GM21360 (cell line): Measurements from ENCODE around the gene EPS8L1.
"Not testable (repeated sequence)": the region's sequence is repeated elsewhere in the genome, so short reads cannot be mapped to it uniquely, and the experiment has no call there.

Experiments
- ATAC-seq: cut with Tn5 transposase; IDR thresholded peaks from one replicate; pipeline ENCODE4 v1.9.1; 2021; ENCODE audit warnings: mild to moderate bottlenecking, moderate library complexity; ENCODE audit not compliant: unreplicated experiment

Gene EPS8L1

DNA sequence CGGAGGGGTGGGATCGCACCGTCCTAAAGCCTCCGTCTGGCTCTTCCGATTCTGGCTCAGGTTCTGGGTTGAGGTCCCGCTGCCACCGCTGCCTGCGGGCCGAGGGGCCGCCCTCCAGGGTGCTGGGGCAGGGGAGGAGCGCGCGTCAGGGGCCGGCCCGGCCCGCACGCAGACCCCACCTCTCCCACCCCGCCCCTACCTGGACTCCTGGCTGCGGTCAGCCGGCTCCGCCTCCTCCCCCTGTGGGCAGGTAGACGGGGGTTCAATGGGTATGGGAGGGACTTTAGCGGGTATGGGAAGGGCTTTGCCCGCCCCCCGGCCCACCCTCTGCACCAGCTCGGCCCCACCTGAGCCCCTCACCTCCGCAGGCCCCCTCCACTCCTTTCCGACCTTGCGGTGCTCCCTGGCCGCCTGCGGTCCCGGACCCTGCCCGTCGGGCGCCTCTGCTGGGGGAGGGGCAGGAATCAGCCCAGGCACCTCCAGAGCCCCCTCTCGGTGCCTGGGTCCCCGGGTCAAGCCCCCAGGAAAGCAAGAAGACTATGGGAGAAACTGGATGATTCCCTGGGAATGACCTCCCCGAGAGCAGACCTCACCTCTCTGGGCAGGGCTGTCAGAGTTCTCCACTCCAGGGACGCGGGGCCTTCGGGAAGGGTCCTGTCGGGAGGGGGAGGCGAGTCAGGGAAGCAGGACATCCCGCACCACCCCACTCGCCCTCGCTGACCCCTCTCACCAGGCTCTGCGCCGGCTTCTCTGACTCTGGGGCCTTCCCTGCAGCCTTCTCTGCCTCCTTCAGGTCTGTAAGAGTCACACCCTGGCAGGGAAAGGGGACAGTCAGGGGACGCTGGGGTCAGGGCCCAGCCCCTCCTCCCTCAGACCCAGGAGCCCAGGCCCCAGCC is 17.0 kb downstream of the EPS8L1 start:
- ATAC-seq = no peak

DNA sequence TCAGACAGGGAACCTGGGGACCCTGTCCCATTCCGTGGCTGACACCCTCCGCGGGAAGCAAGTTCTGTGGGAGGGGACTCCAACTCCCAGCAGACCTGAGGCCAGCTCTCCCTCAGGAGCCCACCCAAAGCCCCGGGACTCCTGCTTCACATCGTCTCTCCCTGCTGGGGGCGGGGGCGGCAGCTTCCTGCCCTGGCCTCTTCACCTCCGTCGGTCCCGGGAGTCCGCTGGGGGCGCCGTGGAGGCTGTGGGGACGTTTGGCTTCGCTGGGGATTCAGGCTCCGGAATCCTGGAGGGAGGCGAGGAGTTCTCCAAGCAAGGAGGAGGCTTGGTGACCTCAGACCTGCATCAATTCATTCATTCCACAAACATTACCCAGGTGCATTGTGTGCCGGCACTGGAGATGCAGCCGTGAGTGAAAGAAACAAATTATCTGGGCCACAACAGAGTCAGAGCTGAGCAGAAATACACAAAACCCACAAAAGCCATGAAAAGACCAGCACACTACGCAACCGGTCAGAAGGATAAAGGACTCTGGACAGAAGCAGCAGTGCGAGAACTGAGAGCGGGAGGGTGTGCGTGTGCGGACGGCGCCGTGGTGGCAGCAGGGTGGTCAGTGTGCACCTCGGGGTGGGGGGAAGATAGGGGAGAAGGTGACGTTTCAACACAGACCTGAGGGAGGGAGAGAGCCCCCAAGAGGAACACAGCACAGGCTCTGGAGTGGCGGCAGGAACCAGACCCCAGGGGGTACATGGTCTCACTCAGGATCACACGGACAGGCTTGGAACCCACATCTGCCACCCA is 19.0 kb downstream of the EPS8L1 start:
- ATAC-seq = no peak

DNA sequence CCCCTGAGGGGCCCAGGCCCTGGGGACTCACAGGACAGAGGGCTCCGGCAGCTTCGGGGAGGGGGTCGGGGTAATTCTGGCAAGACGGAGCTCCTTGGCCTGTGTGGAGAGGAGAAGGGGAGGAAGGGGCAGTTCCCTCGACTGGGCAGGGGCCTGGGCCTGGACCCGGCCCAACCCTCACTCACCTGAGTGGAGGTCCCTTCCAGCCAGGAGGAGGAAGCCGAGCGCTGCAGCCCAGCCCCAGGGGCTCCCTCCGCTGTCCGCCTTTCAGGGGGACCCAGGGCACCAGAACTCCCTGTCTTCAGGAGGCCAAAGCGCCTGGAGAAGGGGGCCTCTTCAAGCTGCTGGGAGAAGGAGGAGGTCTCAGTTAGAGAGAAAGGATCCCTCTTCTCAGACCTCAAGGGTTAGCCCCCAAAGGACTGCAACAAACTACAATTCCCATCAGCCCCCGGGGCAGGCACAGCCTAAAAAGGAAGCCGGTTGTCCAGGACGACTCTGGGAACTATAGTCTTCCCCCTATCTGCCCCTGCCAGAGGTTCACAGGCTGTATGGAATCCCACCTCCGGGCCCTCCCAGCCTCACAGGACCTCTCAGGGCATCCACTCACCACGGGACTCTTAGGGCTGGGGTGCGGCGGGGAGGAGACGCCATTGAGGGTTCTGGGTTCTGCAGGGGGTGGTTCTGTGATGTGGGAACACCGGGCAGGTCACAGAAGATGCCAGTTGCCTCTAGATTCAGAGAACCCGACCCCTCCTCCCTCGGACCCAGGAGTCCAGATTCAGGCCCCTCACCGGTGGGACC is 19.8 kb downstream of the EPS8L1 start:
- ATAC-seq = no peak

DNA sequence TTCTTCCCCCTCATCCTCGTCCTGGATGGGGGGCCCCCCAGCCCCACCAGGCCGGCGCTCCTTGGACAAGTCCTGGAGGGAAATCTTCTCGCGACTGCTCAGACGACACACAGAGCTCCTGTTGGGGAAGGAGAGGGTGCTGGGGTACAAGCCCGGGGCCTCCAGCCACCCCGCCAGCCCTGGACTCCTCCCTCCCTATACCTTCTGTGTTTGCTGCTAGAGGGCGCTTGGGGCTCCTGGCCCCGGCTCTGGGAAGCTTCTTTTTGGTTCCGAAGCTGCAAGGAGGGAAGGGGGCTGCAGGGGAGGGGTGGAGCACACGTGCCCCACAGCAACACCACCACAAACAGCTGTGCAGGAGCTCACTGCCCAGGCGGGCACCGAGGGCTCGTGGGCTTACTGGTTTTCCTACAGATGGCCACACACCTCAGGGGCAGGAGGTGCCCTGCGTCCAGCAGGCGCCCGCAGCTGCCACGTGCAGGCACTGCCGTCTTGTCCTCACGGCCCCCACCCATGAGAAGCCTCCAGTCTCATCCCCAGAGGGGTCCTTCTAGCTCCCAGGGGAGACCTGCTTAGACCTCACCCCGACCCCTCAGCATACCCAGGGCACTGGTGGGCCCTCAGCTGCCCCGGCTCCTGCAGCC is 20.5 kb downstream of the EPS8L1 start:
- ATAC-seq = no peak

DNA sequence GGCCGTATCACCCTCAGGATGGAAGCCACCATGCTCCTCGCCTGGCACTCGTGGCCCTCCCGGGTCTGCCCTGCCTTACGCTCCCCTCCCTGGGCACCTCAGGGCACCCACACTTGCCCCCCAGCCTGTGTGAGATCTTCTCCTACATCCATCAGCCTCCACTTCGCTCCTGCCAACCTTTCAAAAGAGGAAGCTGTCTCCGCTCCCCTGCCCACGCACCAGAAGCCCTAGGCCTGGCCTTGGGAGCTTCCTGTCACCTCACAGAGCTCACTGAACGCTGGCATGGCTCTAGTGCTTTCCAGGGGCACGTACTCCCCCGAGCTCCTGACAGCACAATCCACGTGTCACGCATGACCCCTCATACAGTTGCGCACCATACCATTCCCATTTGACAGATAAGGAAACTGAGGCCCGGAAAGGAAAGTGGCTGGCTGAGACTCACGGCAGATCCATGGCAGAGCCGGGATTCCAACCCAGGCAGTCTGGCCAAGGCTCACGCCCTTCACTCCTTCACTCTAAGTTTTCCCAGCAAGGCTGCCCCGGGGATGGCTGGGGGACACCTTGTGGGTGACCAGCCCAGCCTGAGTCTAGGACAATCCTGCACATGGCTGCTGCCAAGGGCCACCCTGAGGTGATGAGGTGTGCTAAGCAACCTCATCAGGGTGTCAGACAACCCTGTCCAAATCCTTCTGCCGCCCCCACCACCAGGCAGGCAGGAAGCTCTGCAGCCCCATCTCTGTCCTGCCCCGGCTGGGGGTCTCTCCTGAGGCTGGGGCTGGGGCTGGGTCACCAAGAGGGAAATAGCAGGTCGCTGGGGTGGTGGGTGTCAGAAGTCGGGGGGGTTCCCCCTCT is 22.4 kb downstream of the EPS8L1 start:
- ATAC-seq = no peak

DNA sequence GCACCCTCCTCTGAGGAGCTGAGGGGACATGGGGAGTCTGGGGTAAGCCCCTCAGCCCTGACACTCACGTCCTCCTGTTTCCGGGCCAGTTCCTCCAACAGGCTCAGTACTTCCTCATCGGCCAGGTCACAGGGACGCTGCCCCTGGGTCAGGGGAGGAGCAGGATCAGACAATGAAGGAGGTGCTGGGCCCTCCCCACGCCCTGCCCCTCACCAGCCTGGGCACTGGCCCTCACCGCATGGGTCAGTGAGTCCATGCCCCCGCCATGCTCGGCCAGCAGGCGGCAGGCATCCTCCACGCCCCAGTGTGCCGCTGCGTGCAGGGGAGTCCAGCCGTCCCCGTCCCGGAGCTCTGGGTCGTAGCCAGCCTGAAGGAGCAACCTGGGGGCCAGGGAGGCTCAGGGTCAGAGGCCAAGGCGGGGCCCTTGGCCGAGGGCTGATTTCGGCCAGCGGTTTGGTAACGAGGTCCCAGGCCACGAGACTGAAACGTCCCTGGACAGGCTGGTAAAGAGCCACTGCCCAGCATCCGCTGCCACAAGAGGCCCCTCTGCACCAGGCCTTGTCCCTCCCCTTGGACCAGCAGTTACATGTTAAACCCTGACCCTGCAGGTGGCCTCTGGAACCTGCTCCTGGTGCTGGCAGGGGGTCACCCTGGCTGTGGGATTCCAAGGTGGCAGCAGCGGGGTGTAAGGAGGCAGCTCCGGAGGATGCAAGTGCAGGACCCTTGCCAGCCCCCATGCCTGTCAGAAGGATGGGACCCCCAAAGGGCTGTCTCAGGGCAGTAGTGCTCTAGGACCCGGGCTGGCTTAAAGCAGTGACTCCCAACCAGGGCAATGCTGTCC is 23.3 kb downstream of the EPS8L1 start:
- no peak for ATAC-seq

DNA sequence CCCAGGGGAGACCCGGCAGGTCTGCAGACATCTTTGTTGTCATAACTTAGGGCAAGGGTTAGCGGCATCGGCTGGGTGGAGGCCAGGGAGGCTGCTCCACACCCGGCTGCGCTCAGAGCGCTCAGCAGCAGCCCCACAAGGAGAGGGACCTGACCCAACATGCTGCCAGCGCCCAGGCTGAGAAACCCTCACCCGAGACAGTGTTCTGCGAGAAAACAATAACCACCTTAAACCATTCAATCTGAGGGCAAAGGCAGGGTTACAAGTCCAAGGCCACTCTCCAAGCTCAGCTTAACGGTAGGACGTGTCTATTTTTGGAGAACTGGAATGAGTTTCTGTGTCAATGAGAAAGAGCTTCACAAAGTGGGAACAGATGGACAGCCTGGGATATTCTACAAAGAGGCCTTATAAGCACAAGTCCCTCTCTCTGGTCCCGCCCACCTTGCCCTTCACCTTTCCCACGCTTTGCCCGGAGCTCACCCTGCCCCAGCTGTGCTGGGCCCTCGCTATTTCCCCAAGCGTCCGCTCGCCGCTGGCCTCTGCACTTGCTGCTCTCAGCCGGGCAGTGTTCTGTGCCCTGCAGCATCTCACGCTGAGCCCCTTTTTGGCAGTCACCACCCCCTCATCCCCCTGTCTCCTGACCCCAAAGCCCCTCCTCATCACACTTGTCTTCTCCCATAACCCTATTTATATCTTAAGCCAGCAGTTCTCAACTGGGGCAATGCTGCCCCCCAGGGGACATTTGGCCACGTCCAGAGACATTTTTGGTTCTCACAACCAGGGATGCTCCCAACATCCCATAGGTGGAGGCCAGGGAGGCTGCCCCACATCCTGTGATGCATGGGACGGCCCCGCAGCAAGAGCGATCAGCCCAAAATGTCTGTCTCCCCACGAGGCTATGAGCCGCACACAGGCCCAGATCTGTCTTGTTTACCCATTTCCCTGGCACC is 24.2 kb downstream of the EPS8L1 start:
- no peak for ATAC-seq

DNA sequence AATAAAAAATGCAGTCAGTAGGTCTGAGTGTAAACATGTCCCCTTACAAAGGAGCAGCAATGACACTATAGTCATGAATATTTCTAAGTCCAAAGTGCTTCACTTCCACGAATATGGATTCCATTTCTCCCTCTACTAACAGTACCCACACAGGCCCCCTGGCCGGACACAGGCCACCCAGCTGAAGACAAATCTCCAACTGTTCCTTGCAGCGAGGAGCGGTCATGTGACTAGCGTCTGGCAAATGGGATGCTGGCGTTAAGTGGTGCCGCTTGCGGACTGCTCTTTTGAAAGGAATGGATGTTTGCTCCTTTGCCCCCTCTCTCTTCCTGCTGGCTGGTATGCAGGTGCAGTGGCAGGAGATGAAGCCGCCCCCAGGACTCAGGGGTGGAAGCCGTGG is 25.6 kb downstream of the EPS8L1 start:
- no peak for ATAC-seq

DNA sequence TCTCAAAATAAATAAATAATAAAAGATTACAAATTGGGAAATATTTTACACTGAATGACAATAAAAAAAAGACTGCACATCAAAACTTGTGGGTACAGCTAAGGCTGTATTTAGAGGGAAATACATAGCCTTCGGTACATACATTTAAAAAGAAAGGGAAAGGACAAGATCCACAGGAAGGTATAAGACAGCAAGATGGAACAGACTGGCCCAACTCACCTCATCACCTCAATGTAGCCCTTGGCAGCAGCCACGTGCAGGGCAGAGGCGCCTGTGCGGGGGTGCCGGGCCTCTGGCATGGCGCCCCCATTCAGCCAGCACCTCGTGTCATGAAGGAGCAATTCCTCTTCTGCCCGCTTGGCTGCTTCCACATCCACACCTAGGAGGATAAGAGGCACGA is 27.5 kb downstream of the EPS8L1 start:
- ATAC-seq = no peak

DNA sequence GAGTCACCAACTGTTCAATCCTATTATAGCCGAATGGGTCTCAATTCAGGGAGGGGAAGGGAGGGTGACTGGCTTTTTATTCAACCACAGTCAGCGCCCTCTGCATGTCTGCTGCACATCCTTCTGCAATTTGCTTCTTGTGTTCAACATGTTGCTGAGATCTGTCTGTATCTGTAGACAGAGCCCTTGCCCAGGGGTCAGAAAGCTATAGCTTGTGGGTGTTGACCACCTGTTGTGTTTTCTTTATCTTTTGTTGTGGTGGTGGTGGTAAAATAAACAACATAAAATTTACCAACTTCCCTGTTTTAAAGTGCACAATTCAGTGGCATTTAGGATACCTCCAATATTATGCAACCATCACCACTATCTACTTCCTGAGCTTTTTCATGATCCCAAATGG is 29.6 kb downstream of the EPS8L1 start:
- no peak for ATAC-seq

DNA sequence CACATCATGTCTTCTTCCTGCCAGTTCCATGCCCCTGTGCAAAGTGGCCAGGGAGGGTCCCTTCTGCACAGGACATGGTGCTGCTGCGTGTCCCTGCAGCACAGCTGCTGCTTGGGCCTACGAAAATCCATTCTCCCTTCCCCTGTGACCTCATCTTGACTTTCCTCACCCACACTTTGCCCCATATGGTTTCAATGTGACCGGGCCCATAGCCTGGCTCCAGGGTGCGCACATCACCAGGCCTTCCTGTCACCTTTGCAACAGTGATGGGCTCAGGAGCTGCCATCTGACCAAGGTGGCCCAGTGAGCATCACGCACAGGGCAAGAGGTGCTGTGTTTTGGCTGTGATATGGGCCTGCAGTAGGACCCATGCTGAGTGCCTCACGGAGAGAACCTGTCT is 30.9 kb downstream of the EPS8L1 start:
- ATAC-seq = no peak

DNA sequence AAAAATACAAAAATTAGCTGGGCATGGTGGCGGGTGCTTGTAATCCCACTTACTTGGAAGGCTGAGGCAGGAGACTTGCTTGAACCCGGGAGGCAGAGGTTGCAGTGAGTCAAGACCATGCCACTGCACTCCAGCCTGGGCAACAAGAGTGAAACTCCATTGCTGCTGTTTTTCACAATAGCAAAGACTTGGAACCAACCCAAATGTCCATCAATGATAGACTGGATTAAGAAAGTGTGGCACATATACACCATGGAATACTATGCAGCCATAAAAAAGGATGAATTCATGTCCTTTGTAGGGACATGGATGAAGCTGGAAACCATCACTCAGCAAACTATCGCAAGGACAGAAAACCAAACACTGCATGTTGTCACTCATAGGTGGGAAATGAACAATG is 31.6 kb downstream of the EPS8L1 start:
- ATAC-seq = not testable (repeated sequence)

DNA sequence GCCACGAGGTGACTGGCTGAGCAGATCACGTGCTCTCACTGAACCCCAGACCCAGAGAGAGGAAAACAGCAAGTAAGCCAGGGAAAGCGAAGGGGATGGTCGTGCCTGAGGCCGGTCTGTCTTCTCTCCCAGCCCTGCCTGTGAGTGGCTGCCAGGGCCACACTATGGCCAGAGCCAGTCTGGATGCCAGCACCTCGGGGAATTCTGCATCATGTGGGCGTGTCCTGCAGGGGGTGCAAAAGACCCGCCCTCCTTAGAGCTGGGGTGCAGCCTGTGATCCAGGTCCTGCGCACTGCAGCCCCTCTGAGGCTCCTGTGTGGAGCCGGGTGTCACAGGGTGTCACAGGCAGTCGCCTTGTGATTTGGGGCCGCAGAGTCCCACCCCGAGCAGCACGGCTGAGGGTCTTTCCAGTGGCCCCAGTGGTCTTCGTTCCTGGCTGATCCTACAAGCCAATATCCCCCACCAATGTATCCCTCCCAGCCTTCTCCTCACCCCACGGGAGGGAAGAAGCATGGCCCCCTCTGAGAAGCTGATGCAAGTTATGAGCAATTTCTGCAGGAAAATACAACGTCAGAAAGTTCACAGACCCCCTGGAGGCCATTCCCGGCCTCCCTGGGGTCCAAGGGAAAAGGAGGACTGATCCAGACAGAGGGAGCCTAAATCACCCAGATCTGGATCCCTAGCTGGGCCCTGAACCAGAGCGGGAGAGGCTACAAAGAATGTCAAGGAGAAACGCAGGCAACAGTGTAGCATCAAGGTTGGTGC is 34.0 kb downstream of the EPS8L1 start:
- ATAC-seq = no peak

DNA sequence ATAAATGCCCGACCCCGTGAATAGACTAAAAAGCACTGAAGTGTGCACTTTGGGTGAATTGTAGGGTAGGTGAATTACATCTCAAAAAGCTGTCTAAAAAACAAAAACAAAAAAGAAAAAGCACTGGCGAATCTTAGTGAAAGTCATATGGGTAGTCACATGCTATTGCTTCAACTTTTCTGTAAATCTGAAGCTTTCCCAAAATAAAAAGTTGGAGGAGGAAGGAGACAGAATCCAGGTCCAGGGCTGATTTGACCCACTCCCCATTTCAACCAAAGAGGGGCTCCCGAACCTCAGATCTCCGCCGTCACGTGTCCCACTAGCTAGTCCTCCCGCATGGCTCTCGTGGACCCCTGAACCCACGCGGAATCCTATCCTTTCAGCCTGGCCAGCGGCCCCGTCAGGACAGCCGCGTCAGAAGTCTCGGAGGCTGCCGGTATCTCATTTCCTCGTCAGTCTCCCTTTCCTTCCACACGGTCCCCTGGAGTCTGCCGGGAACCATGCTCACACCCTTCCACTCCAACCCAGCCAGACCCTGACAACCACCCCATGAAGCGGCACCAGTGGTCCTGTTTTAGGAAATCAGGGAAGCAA is 35.7 kb downstream of the EPS8L1 start:
- no peak for ATAC-seq

DNA sequence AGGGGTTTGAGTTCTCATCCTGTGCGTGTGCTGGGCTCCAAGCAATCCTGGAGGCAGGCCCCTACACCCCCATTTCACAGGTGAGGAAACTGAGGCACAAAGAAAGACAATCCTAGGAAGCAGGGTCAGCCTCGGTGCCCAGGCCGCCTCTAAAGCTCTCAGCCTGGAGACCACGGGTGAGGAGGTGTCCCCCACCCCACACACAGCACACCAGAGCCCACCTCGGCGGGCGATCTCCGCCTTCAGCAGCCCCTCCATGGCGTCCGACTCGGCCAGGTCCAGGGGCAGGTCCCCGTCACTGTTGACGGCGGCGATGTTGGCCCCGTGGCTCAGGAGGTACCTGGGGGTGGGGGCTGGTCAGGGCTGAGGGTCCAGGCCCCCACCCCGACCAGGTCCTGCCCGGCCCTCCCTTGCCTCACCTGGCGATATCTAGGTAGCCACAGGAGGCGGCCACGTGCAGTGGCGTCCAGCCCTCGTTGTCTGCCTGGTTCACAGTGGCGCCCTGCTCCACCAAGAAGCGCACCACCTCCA is 36.6 kb downstream of the EPS8L1 start:
- ATAC-seq = no peak

DNA sequence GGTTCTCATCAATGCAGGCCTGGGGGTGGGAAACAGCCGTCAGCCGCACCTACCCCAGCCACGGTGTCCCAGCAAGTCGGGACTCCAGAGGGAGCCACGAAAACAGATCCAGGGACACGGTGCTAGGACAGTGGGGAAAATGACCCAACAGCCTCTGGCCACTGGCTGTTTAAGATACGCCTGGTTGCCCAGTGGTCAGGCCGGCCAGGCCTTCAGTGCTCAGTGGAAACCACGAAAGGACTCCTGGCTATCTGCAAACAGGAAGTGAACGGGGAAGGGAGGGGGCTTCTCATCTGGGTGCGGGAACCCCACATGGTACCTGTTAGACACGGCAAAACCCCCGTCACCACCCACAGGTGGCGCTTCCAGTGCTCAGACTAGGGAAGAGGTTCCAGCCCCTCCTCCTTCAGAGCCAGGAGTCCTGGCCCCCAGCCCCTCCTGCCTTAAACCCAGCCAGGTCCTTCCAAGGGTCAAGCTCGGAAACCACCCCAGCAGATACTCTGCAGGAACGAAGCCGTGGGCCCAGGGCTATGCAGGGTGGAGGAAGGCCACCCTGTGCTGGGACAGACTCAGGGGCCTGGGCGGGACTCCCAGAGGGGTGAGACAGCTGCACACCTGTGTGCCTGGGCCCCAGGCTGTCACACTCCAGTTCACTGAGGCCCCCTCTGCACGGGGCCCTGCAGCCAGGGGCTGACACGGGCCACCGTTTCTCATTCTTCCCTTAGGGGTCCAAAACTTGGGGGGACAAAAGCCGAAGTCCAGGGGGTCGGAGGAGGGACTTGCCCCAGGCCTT is 37.3 kb downstream of the EPS8L1 start:
- ATAC-seq = no peak
